Uterus (tissue), 4 donors: ENCODE data around the gene FKBP2. TPM values are rescaled to one million over a fixed set of nuclear protein-coding genes. Genes with fewer than 3 reads are reported as not detected.

Experiments used
- DNase-seq, 2 donors: peaks; one replicate each; pipeline ENCODE4 v3.0.0-alpha.2; 2019 to 2020
- H3K27ac ChIP-seq, 2 donors: fragments of 200-600 bp; sonication (generic); 1 replicate in 1 of 2; 2 replicates in 1 of 2; pipeline ENCODE4 v1.5.1; 2016 to 2018
- H3K27me3 ChIP-seq, 2 donors: fragments of 200-600 bp; sonication (generic); one replicate each; pipeline ENCODE4 v1.5.1; 2018 to 2019; ENCODE audit warnings: control low read depth in 1 of 2
- H3K36me3 ChIP-seq, 2 donors: fragments of 200-600 bp; sonication (generic); one replicate each; pipeline ENCODE4 v1.5.1; 2019; ENCODE audit warnings: control low read depth in 1 of 2
- H3K4me1 ChIP-seq, 2 donors: fragments of 200-600 bp; sonication (generic); one replicate each; pipeline ENCODE4 v1.5.1; 2018 to 2019; ENCODE audit warnings: control low read depth in 1 of 2
- H3K4me3 ChIP-seq, 2 donors: fragments of 200-600 bp; sonication (generic); 1 replicate in 1 of 2; 2 replicates in 1 of 2; pipeline ENCODE4 v1.5.1; 2018 to 2019; ENCODE audit warnings: mild to moderate bottlenecking in 1 of 2
- H3K9me3 ChIP-seq, 2 donors: fragments of 200-600 bp; sonication (generic); one replicate each; pipeline ENCODE4 v1.5.1; 2019; ENCODE audit warnings: control low read depth in 1 of 2
- POLR2A ChIP-seq, 2 donors: fragments of 450-650 bp; IDR thresholded peaks; one replicate each; pipeline ENCODE4 v1.6.1; 2016; ENCODE audit warnings: antibody characterized with exemption in 2 of 2, mild to moderate bottlenecking in 1 of 2, moderate library complexity in 1 of 2
- intact Hi-C: fragments of 100-400 bp; cut with DNase I; formaldehyde crosslinking; loops from one replicate; pipeline ENCODE4 v1.15.1; 2023; ENCODE audit warnings: low total_unique reads
- total RNA-seq, 4 donors: library from RNA; depleted of rRNA in 3 of 4; stranded (reverse); fragments of >200 nt in 3 of 4; gene quantifications; one replicate each; pipeline versions ENCODE4 v1.1.0 to v1.2.4, GENCODE V29; 2014 to 2023
- TF ChIP-seq, protein P1 (sequence below), 4 experiments: fragments of 200-600 bp in 2 of 4; fragments of 450-650 bp in 2 of 4; sonication (generic) in 2 of 4; IDR thresholded peaks; one replicate each; pipeline ENCODE4 v1.5.1; 2016 to 2019; ENCODE audit warnings: antibody characterized with exemption in 4 of 4, mild to moderate bottlenecking in 2 of 4, moderate library complexity in 1 of 4
- donor health status: DM: yes; HTN: yes; CAD: no.

The FKBP2 gene
- total RNA-seq, 4 donors from 2014 or later = 22.3 to 74.0 (median 37.7) TPM

DNA sequence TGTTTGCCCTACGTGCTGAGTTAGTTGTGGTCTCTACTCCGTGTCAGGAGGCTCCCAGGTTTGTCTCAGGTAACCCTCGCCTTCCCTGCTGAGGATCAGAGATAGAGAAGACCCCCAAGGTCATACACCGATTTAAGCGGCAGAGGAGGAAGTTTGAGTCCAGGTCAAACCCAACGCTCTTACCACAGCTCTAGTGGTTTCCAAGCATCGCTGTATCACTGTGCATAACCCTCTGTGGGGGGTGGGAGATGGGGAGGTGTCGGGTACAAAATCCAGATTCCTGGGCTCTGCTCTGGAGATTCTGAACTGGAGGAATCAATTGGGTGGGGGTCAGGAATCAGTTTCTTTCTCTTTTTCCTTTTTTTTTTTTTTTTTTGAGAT, 9.9 kb upstream of the FKBP2 start:
- TF ChIP-seq, protein P1, sequence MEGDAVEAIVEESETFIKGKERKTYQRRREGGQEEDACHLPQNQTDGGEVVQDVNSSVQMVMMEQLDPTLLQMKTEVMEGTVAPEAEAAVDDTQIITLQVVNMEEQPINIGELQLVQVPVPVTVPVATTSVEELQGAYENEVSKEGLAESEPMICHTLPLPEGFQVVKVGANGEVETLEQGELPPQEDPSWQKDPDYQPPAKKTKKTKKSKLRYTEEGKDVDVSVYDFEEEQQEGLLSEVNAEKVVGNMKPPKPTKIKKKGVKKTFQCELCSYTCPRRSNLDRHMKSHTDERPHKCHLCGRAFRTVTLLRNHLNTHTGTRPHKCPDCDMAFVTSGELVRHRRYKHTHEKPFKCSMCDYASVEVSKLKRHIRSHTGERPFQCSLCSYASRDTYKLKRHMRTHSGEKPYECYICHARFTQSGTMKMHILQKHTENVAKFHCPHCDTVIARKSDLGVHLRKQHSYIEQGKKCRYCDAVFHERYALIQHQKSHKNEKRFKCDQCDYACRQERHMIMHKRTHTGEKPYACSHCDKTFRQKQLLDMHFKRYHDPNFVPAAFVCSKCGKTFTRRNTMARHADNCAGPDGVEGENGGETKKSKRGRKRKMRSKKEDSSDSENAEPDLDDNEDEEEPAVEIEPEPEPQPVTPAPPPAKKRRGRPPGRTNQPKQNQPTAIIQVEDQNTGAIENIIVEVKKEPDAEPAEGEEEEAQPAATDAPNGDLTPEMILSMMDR (IDR thresholded peaks at IDR 0.05) = no peak
- TF ChIP-seq POLR2A (IDR thresholded peaks at IDR 0.05) = no peak
- Histone ChIP-seq H3K4me1 (peaks cover 4 to 23% of the 10 kb centered on the region in 2 donors), H3K27me3 (no peaks in the 10 kb centered on the region), H3K9me3 (no peaks in the 10 kb centered on the region), H3K36me3 (no peaks in the 10 kb centered on the region), H3K27ac (peak overlapping the region; percentile 90 to 96), H3K4me3 (peak overlapping the region; percentile 54 to 79)
- DNase-seq = peak in 1 of 2 donors; percentile 23
- intact Hi-C loops = no loop called here

DNA sequence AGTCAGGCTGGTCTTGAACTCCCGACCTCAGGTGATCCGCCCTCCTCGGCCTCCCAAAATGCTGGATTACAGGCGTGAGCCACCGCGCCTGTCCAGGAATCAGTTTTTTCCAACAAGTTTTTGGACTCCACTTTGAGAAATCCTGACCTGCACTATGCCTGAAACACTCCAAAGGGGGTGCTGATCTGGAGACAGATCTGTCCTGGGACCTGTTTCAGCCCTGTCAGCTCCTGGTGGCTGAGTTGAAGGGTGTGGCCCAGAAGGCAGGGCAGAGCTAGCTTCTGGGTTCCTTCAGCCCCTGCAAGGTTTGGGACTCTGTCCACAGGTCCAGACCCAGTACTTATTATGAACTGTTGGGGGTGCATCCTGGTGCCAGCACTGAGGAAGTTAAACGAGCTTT, 9.3 kb upstream of the FKBP2 start:
- TF ChIP-seq, protein P1 (IDR thresholded peaks at IDR 0.05) = no peak
- no peak for TF ChIP-seq POLR2A (IDR thresholded peaks at IDR 0.05)
- H3K9me3 ChIP-seq = no peaks in the 10 kb centered on the region
- H3K27ac ChIP-seq = peak overlapping the region in 1 of 2 donors; percentile 96
- peak in 1 of 2 donors; percentile 19 for DNase-seq
- no peak overlapping the region for H3K4me3 ChIP-seq
- intact Hi-C loops = no loop called here
- H3K4me1 ChIP-seq = peaks cover 4 to 22% of the 10 kb centered on the region in 2 donors
- H3K36me3 ChIP-seq = no peaks in the 10 kb centered on the region
- H3K27me3 ChIP-seq = no peaks in the 10 kb centered on the region

DNA sequence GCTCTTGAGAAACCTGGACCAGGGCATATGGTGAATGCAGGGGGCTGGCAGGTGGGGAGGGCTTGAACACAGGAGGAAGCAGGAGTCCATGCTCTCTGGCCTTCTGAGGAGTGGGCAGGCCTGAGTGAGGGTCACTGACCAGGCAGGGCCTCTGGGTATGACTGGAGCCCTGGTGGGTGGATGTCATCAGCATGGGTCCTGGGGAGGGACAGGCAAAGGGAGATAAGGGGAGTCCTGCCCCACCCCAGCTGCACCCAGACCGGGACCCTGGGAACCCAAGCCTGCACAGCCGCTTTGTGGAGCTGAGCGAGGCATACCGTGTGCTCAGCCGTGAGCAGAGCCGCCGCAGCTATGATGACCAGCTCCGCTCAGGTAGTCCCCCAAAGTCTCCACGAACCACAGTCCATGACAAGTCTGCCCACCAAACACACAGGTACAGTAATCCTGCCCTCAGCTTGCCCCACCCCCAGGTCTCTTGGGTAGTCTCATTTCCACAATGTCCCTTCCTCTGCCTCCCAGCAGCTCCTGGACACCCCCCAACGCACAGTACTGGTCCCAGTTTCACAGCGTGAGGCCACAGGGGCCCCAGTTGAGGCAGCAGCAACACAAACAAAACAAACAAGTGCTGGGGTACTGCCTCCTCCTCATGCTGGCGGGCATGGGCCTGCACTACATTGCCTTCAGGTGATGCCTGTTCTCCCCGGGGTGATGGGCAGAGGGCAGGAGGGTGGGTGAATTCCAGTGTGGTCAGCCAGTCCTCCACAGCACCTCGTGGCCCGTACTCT, 8.5 kb upstream of the FKBP2 start:
- Histone ChIP-seq H3K36me3 (no peaks in the 10 kb centered on the region), H3K9me3 (no peaks in the 10 kb centered on the region), H3K4me3 (no peak overlapping the region), H3K4me1 (peaks cover 4 to 14% of the 10 kb centered on the region in 2 donors), H3K27me3 (no peaks in the 10 kb centered on the region), H3K27ac (no peak overlapping the region)
- no peak for TF ChIP-seq POLR2A (IDR thresholded peaks at IDR 0.05)
- TF ChIP-seq, protein P1 (IDR thresholded peaks at IDR 0.05) = no peak
- peak in 1 of 2 donors; percentile 21 for DNase-seq
- intact Hi-C loops = no loop called here

DNA sequence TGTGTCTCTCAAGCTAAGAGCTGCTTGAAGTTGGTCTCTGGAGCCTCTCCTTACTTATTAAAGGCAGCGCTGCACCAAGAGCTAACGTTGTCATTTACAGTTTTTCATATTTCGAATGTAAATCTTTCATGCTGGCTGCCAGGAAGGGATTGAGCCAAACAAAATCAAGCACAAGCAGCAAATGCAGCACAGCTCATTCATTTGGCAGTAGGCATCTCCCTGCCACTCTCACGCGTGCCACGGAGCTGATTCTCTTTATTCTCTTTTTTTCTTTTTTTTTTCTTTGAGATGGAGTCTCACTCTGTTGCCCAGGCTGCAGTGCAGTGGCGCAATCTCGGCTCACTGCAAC, 8.0 kb upstream of the FKBP2 start:
- no peak overlapping the region for H3K27ac ChIP-seq
- intact Hi-C loops = no loop called here

More for the DNA sequence above, 8.0 kb upstream of the FKBP2 start:
- H3K4me1 ChIP-seq = peaks cover 4 to 14% of the 10 kb centered on the region in 2 donors
- H3K36me3 ChIP-seq = no peaks in the 10 kb centered on the region
- no peaks in the 10 kb centered on the region for H3K27me3 ChIP-seq
- H3K4me3 ChIP-seq = no peak overlapping the region
- no peak for DNase-seq
- H3K9me3 ChIP-seq = no peaks in the 10 kb centered on the region
- TF ChIP-seq, protein P1 (IDR thresholded peaks at IDR 0.05) = no peak
- no peak for TF ChIP-seq POLR2A (IDR thresholded peaks at IDR 0.05)
